D341Med (cell line): ENCODE data around the gene TSPAN8.
"Not testable (repeated sequence)": the region's sequence is repeated elsewhere in the genome, so short reads cannot be mapped to it uniquely, and the experiment has no call there.

Experiments used
- DNase-seq: peaks from one replicate; pipeline ENCODE4 v3.0.0; 2012; ENCODE audit warnings: low spot score

Gene TSPAN8

GRCh38 chr12:71125949-71126348, 31.9 kb downstream of the TSPAN8 start:
- no peak for DNase-seq

DNA sequence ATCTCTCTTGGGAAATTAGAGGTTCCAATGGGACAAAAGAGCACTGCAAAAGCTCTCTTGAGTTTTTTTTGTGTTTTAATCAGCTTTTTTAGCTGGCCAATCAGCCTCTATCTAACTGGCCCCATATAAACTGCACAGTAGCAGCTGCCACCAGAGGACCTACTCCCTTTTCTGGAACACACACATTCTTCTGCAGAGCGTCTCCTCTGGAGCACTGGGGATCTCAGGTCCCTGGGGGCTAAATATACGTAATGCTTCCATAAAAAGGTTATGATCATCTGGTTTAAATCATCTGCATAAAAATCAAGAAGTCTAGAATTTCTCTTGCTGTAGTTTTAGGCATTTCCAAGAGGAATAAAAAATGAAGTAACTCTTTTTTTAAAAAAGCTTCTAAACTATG, 32.3 kb downstream of the TSPAN8 start:
- no peak for DNase-seq

GRCh38 chr12:71124835-71125460, 32.9 kb downstream of the TSPAN8 start:
- DNase-seq = no peak

GRCh38 chr12:71113148-71113547, 44.7 kb downstream of the TSPAN8 start:
- DNase-seq = not testable (repeated sequence)

- no peak for DNase-seq
Observed at GRCh38 chr12:71109834-71110233, 48.0 kb downstream of the TSPAN8 start.

- no peak for DNase-seq
Observed at GRCh38 chr12:71108355-71108754, 49.4 kb downstream of the TSPAN8 start.

- DNase-seq = no peak
Observed at GRCh38 chr12:71107936-71108335, 49.9 kb downstream of the TSPAN8 start.

- no peak for DNase-seq
Observed at GRCh38 chr12:71105956-71106355, 51.8 kb downstream of the TSPAN8 start.

DNA sequence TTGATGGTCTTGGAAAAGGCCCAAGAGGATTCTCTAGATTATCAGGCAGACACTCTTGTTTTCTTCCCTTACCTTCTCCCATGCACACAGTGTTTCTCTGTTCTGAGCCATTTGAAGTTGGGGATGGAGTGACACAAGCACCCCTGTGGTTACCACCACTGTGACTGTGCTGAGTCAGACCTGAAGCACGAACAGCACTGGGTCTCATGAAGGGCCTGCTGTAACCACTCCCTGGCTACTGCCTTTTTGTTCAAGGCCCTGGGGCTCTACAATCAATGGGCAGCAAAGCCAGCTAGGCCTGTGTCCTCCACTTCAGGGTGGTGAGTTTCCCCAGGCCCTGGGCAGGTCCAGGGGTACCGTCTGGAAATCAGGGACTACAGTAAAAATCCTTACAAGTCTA, 65.5 kb downstream of the TSPAN8 start:
- no peak for DNase-seq

DNA sequence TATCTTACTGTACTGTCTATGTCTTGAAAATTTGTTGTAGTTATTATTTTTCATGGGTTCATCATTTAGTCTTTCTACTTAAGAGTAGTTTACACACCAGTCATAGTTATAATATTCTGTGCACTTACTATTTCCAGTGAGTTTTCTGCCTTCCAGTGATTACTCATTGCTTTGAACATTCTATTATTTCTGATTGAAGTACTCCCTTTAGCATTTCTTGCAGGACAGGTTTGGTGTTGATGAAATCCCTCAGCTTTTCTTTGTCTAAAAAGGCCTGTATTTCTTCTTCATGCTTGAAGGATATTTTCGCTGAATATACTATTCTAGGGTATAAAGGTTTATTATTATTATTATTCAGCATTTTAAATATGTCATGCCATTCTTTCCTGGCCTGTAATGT, 66.8 kb downstream of the TSPAN8 start:
- DNase-seq = no peak

GRCh38 chr12:71085575-71085974, 72.2 kb downstream of the TSPAN8 start:
- no peak for DNase-seq

DNA sequence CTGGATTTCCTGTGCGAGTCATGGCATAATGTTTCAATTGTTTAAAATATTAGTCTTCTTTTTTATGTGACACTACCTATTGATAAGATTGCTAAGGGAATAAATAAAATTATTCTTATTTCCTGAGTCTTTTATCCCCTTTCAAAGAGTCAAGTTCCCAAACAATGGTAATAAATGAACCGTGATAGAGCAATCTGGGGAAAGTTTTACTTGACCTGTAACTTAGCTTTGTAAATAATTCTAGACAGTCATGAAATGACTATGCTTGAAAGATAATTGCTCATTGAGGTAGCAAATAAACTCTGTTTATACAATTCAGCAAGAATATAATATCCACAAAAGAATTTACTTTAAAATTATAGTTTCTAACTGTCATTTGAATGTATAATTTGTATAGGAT, 82.1 kb downstream of the TSPAN8 start:
- DNase-seq = no peak
